ENCODE measurements around the gene ANXA8. TPM values are rescaled to one million over a fixed set of nuclear protein-coding genes. Genes with fewer than 3 reads are reported as not detected.

The ANXA8 gene
- total RNA-seq, 4 donors from 2014 or later: 0.60 TPM; not detected in 3

GRCh38 chr10:47451998-47452494 is 31.9 kb downstream of the ANXA8 start:
- no peaks in the 10 kb centered on the region for H3K36me3 ChIP-seq
- no peak for TF ChIP-seq POLR2AphosphoS5 (IDR thresholded peaks at IDR 0.05)
- no peak for TF ChIP-seq POLR2A (IDR thresholded peaks at IDR 0.05)
- TF ChIP-seq EP300 (IDR thresholded peaks at IDR 0.05; ENCODE audit: low read depth): no peak
- no peak for TF ChIP-seq CTCF (IDR thresholded peaks at IDR 0.05)
- intact Hi-C loops (cut with DNase I; ENCODE audit: low total_unique reads) (no loop called here), in situ Hi-C loops (cut with MboI; ENCODE audit: low pct_ligation_motif_present in 1 of 4, low pct_unique_long_range_greater_than_20kb in 1 of 4, low sequenced_read_pairs in 3 of 4) (no loop called here)
- H3K4me3 ChIP-seq: no peak overlapping the region
- no peaks in the 10 kb centered on the region for H3K27me3 ChIP-seq
- no peaks in the 10 kb centered on the region for H3K9me3 ChIP-seq
- no peak overlapping the region for H3K27ac ChIP-seq
- DNase-seq: no peak
- 83% methylated on average over 7 of the region's 7 CpGs; no CpG with 5 or more reads in 1 of the 2 donors for WGBS, 2 donors (ENCODE audit: low coverage in 1 of 2)
- no peaks in the 10 kb centered on the region for H3K4me1 ChIP-seq

GRCh38 chr10:47451273-47451997 is 32.5 kb downstream of the ANXA8 start:
- H3K27me3 ChIP-seq: no peaks in the 10 kb centered on the region
- intact Hi-C loops (cut with DNase I; ENCODE audit: low total_unique reads): no loop called here
- H3K9me3 ChIP-seq: peaks cover 0 to under 1% of the 10 kb centered on the region in 2 donors
- no peak overlapping the region for H3K4me3 ChIP-seq
- DNase-seq: no peak
- H3K36me3 ChIP-seq: no peaks in the 10 kb centered on the region
- TF ChIP-seq POLR2A (IDR thresholded peaks at IDR 0.05) (no peak), POLR2AphosphoS5 (IDR thresholded peaks at IDR 0.05) (no peak), CTCF (IDR thresholded peaks at IDR 0.05) (no peak), EP300 (IDR thresholded peaks at IDR 0.05; ENCODE audit: low read depth) (no peak)
- H3K4me1 ChIP-seq: no peaks in the 10 kb centered on the region
- no peak overlapping the region for H3K27ac ChIP-seq
- WGBS, 2 donors (ENCODE audit: low coverage in 1 of 2): 85 to 100% methylated on average over 2 to 11 of the region's 13 CpGs
- in situ Hi-C loops (cut with MboI; ENCODE audit: low pct_ligation_motif_present in 1 of 4, low pct_unique_long_range_greater_than_20kb in 1 of 4, low sequenced_read_pairs in 3 of 4): no loop called here

GRCh38 chr10:47450442-47450841 is 33.5 kb downstream of the ANXA8 start:
- Histone ChIP-seq H3K4me3 (no peak overlapping the region), H3K36me3 (no peaks in the 10 kb centered on the region), H3K9me3 (peaks cover 0 to 11% of the 10 kb centered on the region in 2 donors), H3K4me1 (no peaks in the 10 kb centered on the region), H3K27ac (no peak overlapping the region), H3K27me3 (no peaks in the 10 kb centered on the region)
- intact Hi-C loops (cut with DNase I; ENCODE audit: low total_unique reads): no loop called here
- TF ChIP-seq EP300 (IDR thresholded peaks at IDR 0.05; ENCODE audit: low read depth) (no peak), POLR2AphosphoS5 (IDR thresholded peaks at IDR 0.05) (no peak), CTCF (IDR thresholded peaks at IDR 0.05) (no peak), POLR2A (IDR thresholded peaks at IDR 0.05) (no peak)
- in situ Hi-C loops (cut with MboI; ENCODE audit: low pct_ligation_motif_present in 1 of 4, low pct_unique_long_range_greater_than_20kb in 1 of 4, low sequenced_read_pairs in 3 of 4): no loop called here
- no peak for DNase-seq
- 93% methylated on average over 2 of the region's 2 CpGs; no CpG with 5 or more reads in 1 of the 2 donors for WGBS, 2 donors (ENCODE audit: low coverage in 1 of 2)

DNA sequence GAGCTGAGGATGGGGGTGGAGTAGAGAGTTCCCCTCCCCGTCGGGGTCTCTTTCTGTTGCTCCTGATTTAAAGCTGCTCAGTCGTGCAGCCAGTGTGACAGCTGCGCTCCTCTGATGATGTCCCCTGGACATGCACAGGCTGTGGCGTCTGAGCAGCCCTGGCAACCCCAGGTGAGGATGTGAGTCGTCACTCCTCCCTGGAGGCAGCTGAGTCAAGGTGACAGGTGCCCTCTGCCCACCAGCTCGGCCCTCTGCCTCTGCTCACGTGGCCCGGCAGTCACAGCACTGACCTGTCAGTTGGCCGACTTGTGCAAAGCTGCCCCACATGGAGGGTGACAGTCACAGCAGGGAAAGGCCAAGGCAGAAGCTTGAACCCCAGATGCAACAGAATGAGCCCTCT is 33.9 kb downstream of the ANXA8 start:
- Histone ChIP-seq H3K36me3 (no peaks in the 10 kb centered on the region), H3K27me3 (no peaks in the 10 kb centered on the region), H3K27ac (no peak overlapping the region), H3K4me1 (no peaks in the 10 kb centered on the region), H3K9me3 (peaks cover 0 to 15% of the 10 kb centered on the region in 2 donors), H3K4me3 (no peak overlapping the region)
- in situ Hi-C loops (cut with MboI; ENCODE audit: low pct_ligation_motif_present in 1 of 4, low pct_unique_long_range_greater_than_20kb in 1 of 4, low sequenced_read_pairs in 3 of 4): no loop called here
- intact Hi-C loops (cut with DNase I; ENCODE audit: low total_unique reads): no loop called here
- TF ChIP-seq POLR2AphosphoS5 (IDR thresholded peaks at IDR 0.05) (no peak), EP300 (IDR thresholded peaks at IDR 0.05; ENCODE audit: low read depth) (no peak), CTCF (IDR thresholded peaks at IDR 0.05) (no peak), POLR2A (IDR thresholded peaks at IDR 0.05) (no peak)
- 76% methylated on average over 10 of the region's 10 CpGs; no CpG with 5 or more reads in 1 of the 2 donors for WGBS, 2 donors (ENCODE audit: low coverage in 1 of 2)
- DNase-seq: no peak
